AG09309 (cell line): ENCODE data around the gene PDE4A.

Experiments used
- DNase-seq: peaks from one replicate; pipeline ENCODE4 v3.0.0-alpha.2; 2010; ENCODE audit warnings: low read depth
- H3K4me3 ChIP-seq: 2 replicates; pipeline ENCODE4 v1.5.1; 2011; ENCODE audit warnings: mild to moderate bottlenecking, low read depth, low read length, moderate library complexity; ENCODE audit not compliant: control insufficient read depth
- TF ChIP-seq, protein P1 (sequence below): IDR thresholded peaks from 2 replicates; pipeline ENCODE4 v1.5.1; 2011; ENCODE audit warnings: mild to moderate bottlenecking, low read depth, low read length, inconsistent platforms; ENCODE audit not compliant: insufficient read depth, control insufficient read depth; ENCODE audit errors: missing control alignments

Gene PDE4A

GRCh38 chr19:10478903-10479384 is 58.6 kb downstream of the PDE4A start:
- peak overlapping the region; percentile 19 for H3K4me3 ChIP-seq
- no peak for DNase-seq
- TF ChIP-seq, protein P1, sequence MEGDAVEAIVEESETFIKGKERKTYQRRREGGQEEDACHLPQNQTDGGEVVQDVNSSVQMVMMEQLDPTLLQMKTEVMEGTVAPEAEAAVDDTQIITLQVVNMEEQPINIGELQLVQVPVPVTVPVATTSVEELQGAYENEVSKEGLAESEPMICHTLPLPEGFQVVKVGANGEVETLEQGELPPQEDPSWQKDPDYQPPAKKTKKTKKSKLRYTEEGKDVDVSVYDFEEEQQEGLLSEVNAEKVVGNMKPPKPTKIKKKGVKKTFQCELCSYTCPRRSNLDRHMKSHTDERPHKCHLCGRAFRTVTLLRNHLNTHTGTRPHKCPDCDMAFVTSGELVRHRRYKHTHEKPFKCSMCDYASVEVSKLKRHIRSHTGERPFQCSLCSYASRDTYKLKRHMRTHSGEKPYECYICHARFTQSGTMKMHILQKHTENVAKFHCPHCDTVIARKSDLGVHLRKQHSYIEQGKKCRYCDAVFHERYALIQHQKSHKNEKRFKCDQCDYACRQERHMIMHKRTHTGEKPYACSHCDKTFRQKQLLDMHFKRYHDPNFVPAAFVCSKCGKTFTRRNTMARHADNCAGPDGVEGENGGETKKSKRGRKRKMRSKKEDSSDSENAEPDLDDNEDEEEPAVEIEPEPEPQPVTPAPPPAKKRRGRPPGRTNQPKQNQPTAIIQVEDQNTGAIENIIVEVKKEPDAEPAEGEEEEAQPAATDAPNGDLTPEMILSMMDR = peak; percentile 39

GRCh38 chr19:10486551-10486950 is 66.2 kb downstream of the PDE4A start:
- TF ChIP-seq, protein P1 = no peak
- no peak for DNase-seq
- no peak overlapping the region for H3K4me3 ChIP-seq

DNA sequence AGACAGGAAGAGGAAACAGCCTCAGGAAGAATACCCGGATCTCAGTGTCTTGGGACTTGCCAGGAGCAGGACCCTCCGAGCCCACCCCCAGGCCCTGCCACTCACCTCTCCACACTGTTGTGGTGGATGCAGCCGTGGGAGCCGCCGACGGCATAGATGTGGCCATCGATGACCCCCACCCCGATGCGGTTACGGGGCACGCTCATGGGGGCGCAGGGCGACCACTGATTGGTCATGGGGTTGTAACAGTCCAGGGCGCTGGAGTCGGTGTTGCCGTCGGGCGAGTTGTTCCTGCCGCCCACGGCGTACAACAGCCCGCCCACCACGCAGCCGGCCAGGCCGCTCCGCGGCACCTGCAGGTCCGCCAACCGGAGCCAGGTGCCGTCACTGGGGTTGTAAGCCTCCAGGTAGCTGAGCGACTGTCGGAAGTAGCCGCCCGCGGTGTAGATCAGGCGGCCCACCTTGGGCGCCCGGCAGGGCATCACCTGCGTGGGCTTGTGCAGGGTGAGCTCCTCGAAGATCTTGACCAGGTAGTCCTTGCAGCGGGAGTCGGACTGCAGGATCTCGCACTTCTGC is 71.2 kb downstream of the PDE4A start:
- H3K4me3 ChIP-seq = no peak overlapping the region
- no peak for DNase-seq
- TF ChIP-seq, protein P1 = no peak

DNA sequence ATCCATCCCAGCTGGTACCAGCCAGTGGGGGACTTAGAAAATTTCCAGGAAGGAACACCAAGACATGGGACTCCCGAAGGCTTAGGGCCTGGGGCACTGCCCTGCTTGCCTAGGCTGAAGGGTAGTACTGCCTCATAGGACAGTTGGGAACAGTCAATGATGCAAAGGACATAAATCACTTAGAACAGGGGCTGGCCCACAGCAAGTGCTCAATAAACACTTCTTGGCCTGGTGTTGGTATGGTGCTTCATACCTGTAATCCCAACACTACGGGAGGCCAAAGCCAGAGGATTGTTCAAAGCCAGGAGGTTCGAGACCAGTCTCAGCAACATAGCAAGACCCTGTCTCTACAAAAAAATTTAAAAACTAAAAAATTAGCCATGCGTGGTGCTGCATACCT is 77.0 kb downstream of the PDE4A start:
- TF ChIP-seq, protein P1 = no peak
- no peak for DNase-seq
- H3K4me3 ChIP-seq = no peak overlapping the region

- DNase-seq = no peak
- TF ChIP-seq, protein P1 = no peak
- no peak overlapping the region for H3K4me3 ChIP-seq
These were observed 79.4 kb downstream of the PDE4A start for GRCh38 chr19:10499550-10500246.

DNA sequence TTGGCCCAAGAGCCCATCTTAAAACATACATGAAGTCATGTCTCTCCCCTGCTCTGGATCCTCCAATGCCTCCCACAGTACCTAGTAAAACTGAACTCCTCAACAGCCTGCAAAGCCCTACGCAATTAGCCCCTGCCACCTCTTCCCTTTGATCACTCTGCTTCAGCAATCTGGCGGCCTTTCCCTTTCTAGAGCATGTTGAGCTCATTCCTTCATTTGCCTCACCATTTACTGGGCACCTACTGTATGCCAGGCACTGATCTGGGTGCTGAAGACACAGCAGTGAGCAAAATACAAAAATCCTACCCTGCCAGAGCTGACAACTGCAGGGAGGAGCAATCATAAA is 79.9 kb downstream of the PDE4A start:
- TF ChIP-seq, protein P1 = no peak
- DNase-seq = no peak
- no peak overlapping the region for H3K4me3 ChIP-seq
